Mucosa of stomach (tissue), 1 donor: ENCODE results near the gene EGLN1.
"Not testable (repeated sequence)": the region's sequence is repeated elsewhere in the genome, so short reads cannot be mapped to it uniquely, and the experiment has no call there.

Experiments
- H3K27me3 ChIP-seq: one replicate; pipeline ENCODE4 v1.7.0; 2013; ENCODE audit warnings: mild to moderate bottlenecking, low read length; ENCODE audit not compliant: control insufficient read depth, insufficient read depth
- H3K36me3 ChIP-seq: one replicate; pipeline ENCODE4 v1.7.0; 2013; ENCODE audit warnings: low read length; ENCODE audit not compliant: control insufficient read depth, insufficient read depth
- H3K4me1 ChIP-seq: one replicate; pipeline ENCODE4 v1.7.0; 2013; ENCODE audit warnings: mild to moderate bottlenecking, low read length; ENCODE audit not compliant: control insufficient read depth, insufficient read depth
- H3K4me3 ChIP-seq: one replicate; pipeline ENCODE4 v1.7.0; 2013; ENCODE audit warnings: low read length
- H3K9ac ChIP-seq: one replicate; pipeline ENCODE4 v1.7.0; 2013; ENCODE audit warnings: mild to moderate bottlenecking, low read length, moderate library complexity
- H3K9me3 ChIP-seq: one replicate; pipeline ENCODE4 v1.7.0; 2013; ENCODE audit warnings: mild to moderate bottlenecking, low read length, moderate library complexity; ENCODE audit not compliant: control insufficient read depth
- donor health status: Pancreatic carcinoma.

EGLN1 gene

DNA sequence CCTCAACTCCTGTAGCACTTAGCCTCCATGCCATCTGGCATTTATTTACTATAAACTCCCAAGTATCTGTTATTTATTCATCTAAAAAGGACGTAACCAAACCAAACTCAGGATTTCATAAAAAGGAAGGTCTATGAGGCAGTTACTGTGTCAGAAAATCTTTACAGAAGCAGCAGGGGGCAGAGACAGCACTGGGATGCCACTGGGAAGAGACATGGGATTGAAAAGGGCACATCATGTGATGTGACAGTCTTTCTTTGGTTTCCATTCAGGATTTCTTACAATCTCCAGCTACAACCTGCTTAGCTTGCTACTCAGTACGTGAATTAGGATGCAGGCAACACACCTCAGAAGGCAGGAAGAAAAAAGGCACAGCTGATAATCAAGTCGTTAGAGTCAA is 52.8 kb downstream of the EGLN1 start:
- H3K36me3 ChIP-seq: no peaks in the 10 kb centered on the region
- H3K27me3 ChIP-seq: no peaks in the 10 kb centered on the region

DNA sequence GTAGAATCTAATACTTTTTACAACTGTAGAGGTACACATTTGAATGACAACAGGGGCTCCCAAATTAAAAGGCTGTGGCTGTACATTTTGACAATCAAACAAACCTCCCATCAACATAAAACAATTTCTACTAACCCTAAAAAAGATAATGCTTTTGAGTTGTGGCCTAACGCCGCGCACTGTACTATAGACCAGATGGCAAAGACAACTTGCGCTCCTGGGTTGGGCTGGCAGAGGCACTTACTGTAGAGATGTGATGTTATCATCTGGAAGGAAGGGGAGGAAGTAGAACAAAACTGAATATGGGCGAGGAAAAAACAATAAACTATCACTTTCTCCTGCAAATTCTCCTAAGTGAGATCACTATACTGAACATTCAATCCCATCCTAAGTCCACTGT is 57.9 kb downstream of the EGLN1 start:
- no peaks in the 10 kb centered on the region for H3K27me3 ChIP-seq
- no peaks in the 10 kb centered on the region for H3K9me3 ChIP-seq
- H3K9ac ChIP-seq: no peak overlapping the region
- no peaks in the 10 kb centered on the region for H3K36me3 ChIP-seq
- H3K4me1 ChIP-seq: no peaks in the 10 kb centered on the region
- no peak overlapping the region for H3K4me3 ChIP-seq

More for the DNA sequence above, 52.8 kb downstream of the EGLN1 start:
- H3K4me1 ChIP-seq: no peaks in the 10 kb centered on the region
- no peaks in the 10 kb centered on the region for H3K9me3 ChIP-seq
- H3K4me3 ChIP-seq: no peak overlapping the region
- no peak overlapping the region for H3K9ac ChIP-seq

DNA sequence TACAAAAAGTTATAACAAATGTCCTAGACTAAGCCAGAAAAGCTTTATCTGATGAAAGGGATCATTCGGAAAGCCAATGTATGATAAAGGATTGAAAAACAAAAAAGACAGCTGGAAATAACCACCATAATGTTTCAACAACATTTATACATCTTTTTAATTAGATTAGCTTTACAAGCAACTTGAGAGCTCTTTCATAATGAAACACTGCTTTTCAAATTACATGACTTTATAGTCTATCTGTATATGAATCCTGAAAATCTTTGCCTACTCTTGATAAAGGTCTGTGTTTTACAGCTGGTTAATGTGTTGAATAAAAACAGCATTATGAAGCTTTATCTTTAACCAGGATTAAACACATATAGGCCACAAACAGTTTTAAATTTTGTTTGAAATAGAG is 58.5 kb downstream of the EGLN1 start:
- Histone ChIP-seq H3K9ac (no peak overlapping the region), H3K4me3 (no peak overlapping the region), H3K36me3 (no peaks in the 10 kb centered on the region), H3K9me3 (no peaks in the 10 kb centered on the region), H3K27me3 (no peaks in the 10 kb centered on the region), H3K4me1 (no peaks in the 10 kb centered on the region)

DNA sequence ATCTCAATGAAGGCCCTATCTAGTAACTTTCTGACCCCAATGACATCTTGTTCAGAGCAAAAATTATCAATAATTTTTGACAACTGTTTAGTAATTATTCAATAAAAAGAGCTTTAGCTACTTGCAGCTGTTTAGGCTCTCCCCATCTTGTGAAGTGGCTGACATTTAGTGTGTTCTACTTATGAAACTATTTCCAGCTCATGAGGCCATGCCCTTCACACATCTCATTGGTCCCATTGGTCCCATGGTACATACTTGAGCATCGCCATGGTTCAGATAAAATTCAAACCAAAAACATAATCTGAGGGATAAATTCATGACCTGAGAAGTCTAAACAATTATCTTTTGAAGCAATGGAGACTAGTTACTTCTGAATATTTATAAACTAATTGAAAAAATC is 59.8 kb downstream of the EGLN1 start:
- Histone ChIP-seq H3K27me3 (no peaks in the 10 kb centered on the region), H3K9me3 (no peaks in the 10 kb centered on the region), H3K9ac (no peak overlapping the region), H3K4me3 (no peak overlapping the region), H3K36me3 (no peaks in the 10 kb centered on the region), H3K4me1 (no peaks in the 10 kb centered on the region)

DNA sequence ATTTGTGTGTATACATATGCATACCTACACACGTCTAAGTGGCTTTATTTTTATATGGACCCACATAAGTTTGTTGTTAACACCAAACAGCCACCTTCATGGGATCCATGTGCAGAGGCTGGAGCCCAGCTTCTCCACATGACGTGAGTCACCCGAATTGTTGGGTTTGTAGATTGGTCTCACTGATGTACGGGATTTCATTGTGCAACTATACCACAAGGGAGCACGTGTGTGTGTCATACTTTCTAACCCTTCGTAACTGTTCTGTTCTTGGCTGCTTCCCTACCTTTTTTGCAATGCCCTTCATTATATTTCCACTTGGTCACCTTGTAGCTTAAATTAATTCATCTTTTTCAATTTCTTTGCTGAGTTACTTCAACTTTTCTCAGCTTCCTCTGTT is 63.0 kb downstream of the EGLN1 start:
- no peaks in the 10 kb centered on the region for H3K36me3 ChIP-seq
- no peak overlapping the region for H3K4me3 ChIP-seq
- no peaks in the 10 kb centered on the region for H3K27me3 ChIP-seq
- no peaks in the 10 kb centered on the region for H3K9me3 ChIP-seq
- no peak overlapping the region for H3K9ac ChIP-seq
- no peaks in the 10 kb centered on the region for H3K4me1 ChIP-seq

DNA sequence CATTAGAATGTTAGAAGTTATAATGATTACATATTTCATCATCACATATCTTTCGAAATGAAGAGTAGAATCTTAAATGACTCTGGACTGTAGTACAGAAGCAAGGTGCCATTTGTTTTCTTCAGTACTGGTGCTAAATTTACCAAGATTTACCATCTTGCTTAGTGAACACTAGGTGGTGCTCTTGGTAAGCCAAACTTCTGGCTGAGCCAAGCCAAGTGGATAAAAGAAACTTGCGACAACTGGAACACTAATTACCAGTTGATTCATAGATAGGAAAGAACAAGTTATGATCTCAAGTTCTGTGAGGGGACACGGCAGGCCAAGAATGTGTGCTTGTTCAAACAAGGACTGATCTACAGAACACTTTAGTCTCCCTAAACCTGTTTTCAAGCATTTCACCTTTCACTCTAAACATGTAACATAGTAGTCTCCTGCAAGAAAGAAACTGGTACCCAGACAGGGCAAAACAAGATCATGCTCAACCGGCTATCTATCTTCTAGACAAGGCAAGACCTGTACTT is 64.2 kb downstream of the EGLN1 start:
- Histone ChIP-seq H3K4me1 (no peaks in the 10 kb centered on the region), H3K4me3 (no peak overlapping the region), H3K9ac (peak overlapping the region; percentile 37), H3K27me3 (no peaks in the 10 kb centered on the region), H3K9me3 (no peaks in the 10 kb centered on the region), H3K36me3 (no peaks in the 10 kb centered on the region)

DNA sequence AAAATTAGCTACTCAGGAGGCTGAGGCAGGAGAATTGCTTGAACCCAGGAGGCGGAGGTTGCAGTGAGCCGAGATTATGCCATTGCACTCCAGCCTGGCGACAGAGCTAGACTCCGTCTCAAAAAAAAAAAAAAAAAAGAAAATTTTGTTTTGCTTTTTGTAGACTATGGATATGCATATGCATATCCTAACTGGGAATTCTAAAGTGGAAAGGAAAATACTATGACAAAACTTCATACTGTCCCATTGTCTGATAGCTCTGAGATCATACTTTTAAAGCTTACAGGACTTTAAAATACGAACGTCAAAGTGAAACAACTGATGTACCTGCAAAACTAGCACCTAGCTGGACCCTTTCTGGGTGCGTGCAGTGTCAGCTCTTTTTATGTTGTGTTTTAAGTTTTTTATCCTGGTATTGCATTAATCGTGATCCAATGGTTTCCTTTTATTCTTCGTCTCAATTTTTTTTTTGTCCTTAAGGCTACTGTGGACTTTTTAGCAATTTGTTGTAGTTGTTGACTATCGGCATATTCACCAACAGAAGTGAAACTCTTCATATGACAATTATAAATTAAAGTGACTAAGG is 64.8 kb downstream of the EGLN1 start:
- no peak overlapping the region for H3K9ac ChIP-seq

DNA sequence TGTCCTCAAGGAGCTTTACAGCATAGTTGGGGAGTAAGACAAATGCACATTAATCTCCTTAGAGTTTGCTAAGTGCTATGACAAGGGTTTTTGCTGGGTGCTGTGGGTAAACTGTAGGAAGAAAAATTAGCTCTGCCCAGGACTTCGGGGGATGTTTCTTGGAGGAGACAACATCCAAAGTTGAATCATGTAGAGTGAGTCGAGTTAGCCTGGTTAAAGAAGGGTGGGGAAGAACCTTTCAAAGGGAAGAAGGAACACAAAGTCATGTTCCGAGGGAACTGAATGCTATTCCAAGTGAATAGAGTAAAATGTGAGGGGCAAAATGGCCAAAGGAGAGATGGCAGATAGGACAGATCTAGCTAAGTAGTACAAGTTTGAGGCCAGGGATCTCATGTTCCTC is 66.9 kb downstream of the EGLN1 start:
- Histone ChIP-seq H3K4me3 (no peak overlapping the region), H3K4me1 (no peaks in the 10 kb centered on the region), H3K27me3 (no peaks in the 10 kb centered on the region), H3K9me3 (no peaks in the 10 kb centered on the region), H3K9ac (no peak overlapping the region), H3K36me3 (no peaks in the 10 kb centered on the region)

More for the DNA sequence above, 64.8 kb downstream of the EGLN1 start:
- Histone ChIP-seq H3K36me3 (no peaks in the 10 kb centered on the region), H3K4me3 (no peak overlapping the region), H3K27me3 (no peaks in the 10 kb centered on the region), H3K4me1 (no peaks in the 10 kb centered on the region), H3K9me3 (no peaks in the 10 kb centered on the region)

DNA sequence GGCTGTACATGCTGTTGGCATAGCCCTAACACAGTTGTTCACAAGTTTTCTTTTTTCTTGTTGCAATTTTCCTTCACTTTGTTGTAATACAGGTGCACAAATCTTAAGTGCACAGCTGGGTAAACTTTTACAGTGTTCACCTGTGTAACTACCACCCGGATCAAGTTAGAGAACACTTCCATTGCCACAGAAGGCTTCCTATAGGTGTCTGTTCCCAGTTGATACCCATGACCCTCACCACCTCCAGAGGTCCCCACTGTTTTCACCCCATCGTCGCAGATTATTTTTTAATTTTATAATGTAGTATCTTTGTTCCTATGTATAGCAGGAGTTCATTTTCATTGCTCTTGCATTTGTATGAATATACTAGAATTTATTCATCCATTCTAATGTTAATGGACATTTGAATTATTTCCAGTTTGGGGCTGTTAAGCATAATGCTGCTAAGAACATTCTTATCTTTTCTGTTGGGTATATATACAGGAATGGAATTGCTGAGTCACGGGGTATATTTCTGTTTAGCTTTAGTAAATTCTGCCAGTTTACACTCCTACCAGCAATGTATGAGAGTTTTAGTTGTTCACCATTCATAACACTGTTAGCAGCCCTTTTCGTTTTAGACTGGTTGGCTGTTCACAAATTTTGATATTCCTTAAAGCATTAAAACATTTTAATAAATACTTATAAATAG is 67.6 kb downstream of the EGLN1 start:
- H3K4me3 ChIP-seq: no peak overlapping the region
- no peaks in the 10 kb centered on the region for H3K27me3 ChIP-seq
- no peaks in the 10 kb centered on the region for H3K4me1 ChIP-seq
- no peaks in the 10 kb centered on the region for H3K9me3 ChIP-seq
- H3K9ac ChIP-seq: no peak overlapping the region
- no peaks in the 10 kb centered on the region for H3K36me3 ChIP-seq

DNA sequence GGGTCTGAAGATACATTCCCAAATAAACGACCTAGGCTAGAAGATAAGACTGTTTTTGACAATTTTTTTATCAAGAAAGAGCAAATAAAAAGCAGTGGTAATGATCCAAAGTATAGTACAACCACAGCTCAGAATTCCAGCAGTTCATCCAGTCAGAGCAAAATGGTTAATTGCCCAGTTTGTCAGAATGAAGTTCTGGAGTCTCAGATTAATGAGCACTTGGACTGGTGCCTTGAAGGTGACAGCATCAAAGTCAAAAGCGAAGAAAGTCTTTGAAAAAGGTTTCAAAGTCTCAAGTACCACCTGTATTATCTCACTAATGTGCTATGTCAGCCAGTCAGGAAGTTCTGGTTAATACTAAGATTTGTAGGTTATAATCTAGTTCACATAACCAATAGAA is 69.0 kb downstream of the EGLN1 start:
- Histone ChIP-seq H3K9ac (no peak overlapping the region), H3K36me3 (no peaks in the 10 kb centered on the region), H3K4me3 (no peak overlapping the region), H3K27me3 (no peaks in the 10 kb centered on the region), H3K4me1 (no peaks in the 10 kb centered on the region), H3K9me3 (no peaks in the 10 kb centered on the region)

DNA sequence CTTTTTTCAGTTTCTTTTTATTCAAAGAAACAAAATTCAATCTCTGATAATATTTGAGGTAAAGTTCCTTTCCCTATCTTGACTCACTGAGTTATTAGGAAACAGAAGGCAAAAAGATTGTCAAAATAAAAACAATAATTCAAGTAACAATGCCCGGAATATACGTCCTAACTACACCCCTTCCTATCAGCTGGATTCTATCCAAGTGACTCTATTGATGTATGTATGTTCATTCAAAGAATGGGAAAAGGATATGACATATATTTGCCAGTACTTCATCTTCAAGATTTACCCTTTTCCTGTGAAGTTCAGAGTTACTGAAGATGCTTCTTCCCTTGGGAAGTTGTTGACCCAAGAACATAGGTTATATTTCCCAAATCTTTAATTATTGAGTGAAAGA is 70.3 kb downstream of the EGLN1 start:
- no peaks in the 10 kb centered on the region for H3K36me3 ChIP-seq

DNA sequence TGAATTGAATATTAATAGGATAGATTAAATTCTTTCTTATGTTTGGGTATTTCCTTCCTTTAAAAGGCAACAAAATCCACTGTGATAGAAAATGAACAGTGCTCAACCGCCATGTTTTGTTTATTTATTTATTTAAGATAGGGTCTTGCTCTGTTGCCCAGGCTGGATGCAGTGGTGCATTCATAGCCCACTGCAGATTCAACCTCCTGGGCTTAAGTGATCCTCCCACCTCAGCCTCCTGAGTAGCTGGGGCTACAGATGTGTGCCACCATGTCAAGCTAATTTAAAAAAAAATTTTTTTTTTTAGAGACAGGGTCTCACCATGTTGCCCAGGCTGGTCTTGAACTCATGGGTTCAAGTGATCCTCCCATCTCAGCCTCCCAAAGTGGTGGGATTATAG is 73.2 kb downstream of the EGLN1 start:
- H3K27me3 ChIP-seq, H3K4me3 ChIP-seq, H3K4me1 ChIP-seq, H3K36me3 ChIP-seq, H3K9ac ChIP-seq, H3K9me3 ChIP-seq: not testable (repeated sequence)

More for the DNA sequence above, 70.3 kb downstream of the EGLN1 start:
- Histone ChIP-seq H3K4me3 (no peak overlapping the region), H3K9me3 (no peaks in the 10 kb centered on the region), H3K9ac (no peak overlapping the region), H3K4me1 (no peaks in the 10 kb centered on the region), H3K27me3 (no peaks in the 10 kb centered on the region)
